Right lobe of liver (tissue), 6 donors: ENCODE data around the gene DNAH17. TPM values are rescaled to one million over a fixed set of nuclear protein-coding genes. Genes with fewer than 3 reads are reported as not detected.

Experiments used
- ATAC-seq, 4 donors: fragments of 200-7000 bp; cut with Tn5 transposase; one replicate each; pipeline ENCODE4 v1.9.1; 2020; ENCODE audit warnings: mild to moderate bottlenecking in 4 of 4, moderate library complexity in 4 of 4
- DNase-seq, 3 donors: peaks; one replicate each; pipeline ENCODE4 v3.0.0-alpha.2; 2020
- H3K27ac ChIP-seq, 3 donors: fragments of 200-600 bp; one replicate each; pipeline ENCODE4 v1.8.0; 2022
- H3K27me3 ChIP-seq, 2 donors: fragments of 200-600 bp; one replicate each; pipeline ENCODE4 v1.8.0; 2022
- H3K36me3 ChIP-seq, 4 donors: fragments of 200-600 bp; sonication (generic) in 1 of 4; one replicate each; pipeline versions ENCODE4 v1.5.1 to v1.8.0; 2017 to 2022; ENCODE audit warnings: control low read depth in 1 of 4
- H3K4me1 ChIP-seq, 4 donors: fragments of 200-600 bp; sonication (generic) in 1 of 4; one replicate each; pipeline versions ENCODE4 v1.5.1 to v1.8.0; 2017 to 2022; ENCODE audit warnings: control low read depth in 1 of 4
- H3K4me3 ChIP-seq, 3 donors: fragments of 200-600 bp; one replicate each; pipeline ENCODE4 v1.8.0; 2022
- H3K9me3 ChIP-seq, 4 donors: fragments of 200-600 bp; sonication (generic) in 1 of 4; one replicate each; pipeline versions ENCODE4 v1.5.1 to v1.8.0; 2017 to 2022; ENCODE audit warnings: control low read depth in 1 of 4
- POLR2A ChIP-seq: fragments of 450-650 bp; IDR thresholded peaks from one replicate; pipeline ENCODE4 v1.6.1; 2017; ENCODE audit warnings: antibody characterized with exemption, mild to moderate bottlenecking
- WGBS: methylation state at CpG from one replicate; pipeline ENCODE4 v1.1.6; 2018; ENCODE audit warnings: low coverage, low lambda C conversion rate; ENCODE audit not compliant: insufficient coverage; ENCODE audit errors: missing lambda C conversion rate; 5-methylcytosine and 5-hydroxymethylcytosine counted together
- intact Hi-C, 2 donors: fragments of 100-400 bp; cut with DNase I; formaldehyde crosslinking; loops; one replicate each; pipeline versions ENCODE4 v1.11.2 to v1.14.1; 2022
- total RNA-seq, 6 experiments: library from RNA; depleted of rRNA in 2 of 6; stranded (reverse); fragments of >200 nt in 2 of 6; fragmentation: NEBNext Ultra II Directional in 3 of 6; extraction: Animal tissue kit (Norgen Biotek cat#: 25700) in 3 of 6; gene quantifications; one replicate each; pipeline versions ENCODE4 v1.1.0 to v1.2.4, GENCODE V29; 2016 to 2023
- TF ChIP-seq, protein P1 (sequence below), 4 donors: fragments of 200-600 bp in 3 of 4; fragments of 450-650 bp in 1 of 4; IDR thresholded peaks; one replicate each; pipeline versions ENCODE4 v1.5.1 to v1.8.0; 2016 to 2022; ENCODE audit warnings: antibody characterized with exemption in 4 of 4, mild to moderate bottlenecking in 2 of 4
- donor health status: DM: no; HTN: yes; CAD: no.
- donor health status: DM: no; HTN: no; CAD: no.
- donor health status: DM: no; HTN: no; CAD: no.
- donor health status: DM: no; HTN: yes; CAD: no.
- donor health status: DM: no; HTN: yes; CAD: no.

Gene DNAH17
- total RNA-seq, 6 experiments from 2014 or later, result 0.04 TPM; not detected in 5

DNA sequence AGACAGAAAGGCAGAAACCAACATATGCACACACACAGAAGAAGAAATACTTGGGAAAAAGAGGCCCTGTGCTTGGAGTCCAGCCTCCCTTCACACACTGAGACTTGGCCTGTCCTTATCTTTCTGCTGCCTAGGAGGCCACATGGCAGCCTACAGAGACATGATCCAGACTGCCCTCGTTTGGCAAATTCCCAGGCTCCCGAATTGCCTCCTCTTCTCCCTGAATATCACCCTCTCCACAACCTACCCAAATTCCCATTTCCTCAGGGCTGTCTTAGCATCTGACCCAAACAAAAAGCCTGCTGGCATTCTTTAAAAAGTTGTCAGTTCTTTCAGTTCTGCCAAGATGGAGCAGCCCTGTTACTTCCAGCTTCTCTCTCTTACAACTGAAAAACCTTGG, 59.8 kb downstream of the DNAH17 start:
- intact Hi-C loops, result no loop called here
- DNase-seq (no peak), ATAC-seq (no peak)
- TF ChIP-seq POLR2A, result no peak
- TF ChIP-seq, protein P1, sequence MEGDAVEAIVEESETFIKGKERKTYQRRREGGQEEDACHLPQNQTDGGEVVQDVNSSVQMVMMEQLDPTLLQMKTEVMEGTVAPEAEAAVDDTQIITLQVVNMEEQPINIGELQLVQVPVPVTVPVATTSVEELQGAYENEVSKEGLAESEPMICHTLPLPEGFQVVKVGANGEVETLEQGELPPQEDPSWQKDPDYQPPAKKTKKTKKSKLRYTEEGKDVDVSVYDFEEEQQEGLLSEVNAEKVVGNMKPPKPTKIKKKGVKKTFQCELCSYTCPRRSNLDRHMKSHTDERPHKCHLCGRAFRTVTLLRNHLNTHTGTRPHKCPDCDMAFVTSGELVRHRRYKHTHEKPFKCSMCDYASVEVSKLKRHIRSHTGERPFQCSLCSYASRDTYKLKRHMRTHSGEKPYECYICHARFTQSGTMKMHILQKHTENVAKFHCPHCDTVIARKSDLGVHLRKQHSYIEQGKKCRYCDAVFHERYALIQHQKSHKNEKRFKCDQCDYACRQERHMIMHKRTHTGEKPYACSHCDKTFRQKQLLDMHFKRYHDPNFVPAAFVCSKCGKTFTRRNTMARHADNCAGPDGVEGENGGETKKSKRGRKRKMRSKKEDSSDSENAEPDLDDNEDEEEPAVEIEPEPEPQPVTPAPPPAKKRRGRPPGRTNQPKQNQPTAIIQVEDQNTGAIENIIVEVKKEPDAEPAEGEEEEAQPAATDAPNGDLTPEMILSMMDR (IDR thresholded peaks at IDR 0.05), result no peak
- WGBS, result 73% methylated on average over 2 of the region's 2 CpGs
- H3K27me3 ChIP-seq, result no peaks in the 10 kb centered on the region
- H3K4me1 ChIP-seq, result no peaks in the 10 kb centered on the region
- no peaks in the 10 kb centered on the region for H3K36me3 ChIP-seq
- H3K9me3 ChIP-seq, result no peaks in the 10 kb centered on the region
- no peak overlapping the region for H3K4me3 ChIP-seq
- H3K27ac ChIP-seq, result no peak overlapping the region

DNA sequence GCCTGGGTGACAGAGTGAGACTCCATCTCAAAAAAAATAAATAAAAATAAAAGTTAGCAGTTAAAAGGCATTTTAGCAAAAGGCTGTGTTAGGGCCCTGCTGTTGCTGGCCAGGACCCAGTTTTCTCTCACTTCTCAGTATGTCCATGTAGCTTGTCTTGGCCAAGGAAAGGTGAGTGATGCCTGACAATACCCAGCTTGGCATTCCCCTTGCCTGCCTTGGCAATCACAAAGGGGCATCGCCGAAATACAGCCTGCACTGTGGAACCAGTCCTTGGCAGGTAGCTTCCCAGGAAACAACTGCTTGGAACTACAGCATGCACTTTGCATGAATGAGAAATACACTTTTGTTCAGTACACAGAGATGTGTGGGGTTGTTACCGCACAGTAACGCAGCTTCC, 61.7 kb downstream of the DNAH17 start:
- WGBS, result no CpG with 5 or more reads among the region's 4 CpGs
- Histone ChIP-seq H3K4me3 (no peak overlapping the region), H3K9me3 (no peaks in the 10 kb centered on the region), H3K27ac (no peak overlapping the region), H3K4me1 (no peaks in the 10 kb centered on the region), H3K27me3 (no peaks in the 10 kb centered on the region), H3K36me3 (no peaks in the 10 kb centered on the region)
- TF ChIP-seq POLR2A, result no peak
- TF ChIP-seq, protein P1 (IDR thresholded peaks at IDR 0.05), result no peak
- no peak for ATAC-seq
- DNase-seq, result no peak
- intact Hi-C loops, result no loop called here

DNA sequence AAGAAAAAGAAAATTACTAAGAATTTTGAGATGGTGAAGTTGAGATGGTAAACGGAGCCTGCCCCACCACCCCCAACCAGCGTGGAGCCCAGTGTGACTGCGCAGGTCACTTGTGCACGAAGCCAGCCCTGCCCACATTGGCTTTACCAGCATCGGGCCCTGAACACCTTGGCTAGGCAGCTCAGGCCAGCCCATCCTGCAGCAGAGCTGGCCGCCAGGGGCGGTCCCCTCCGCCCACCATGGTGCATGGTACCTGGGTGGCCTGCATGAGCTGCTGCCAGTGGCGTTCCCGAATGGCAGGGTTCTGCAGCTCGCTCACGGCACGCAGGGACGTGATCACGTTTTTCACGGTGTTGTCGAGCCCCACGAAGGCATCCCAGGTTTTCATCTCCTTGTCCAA, 62.7 kb downstream of the DNAH17 start:
- TF ChIP-seq, protein P1 (IDR thresholded peaks at IDR 0.05), result no peak
- TF ChIP-seq POLR2A, result no peak
- ATAC-seq (no peak), DNase-seq (peak in 1 of 3 donors; percentile 53)
- Histone ChIP-seq H3K4me1 (no peaks in the 10 kb centered on the region), H3K9me3 (no peaks in the 10 kb centered on the region), H3K27ac (no peak overlapping the region), H3K27me3 (no peaks in the 10 kb centered on the region), H3K36me3 (no peaks in the 10 kb centered on the region), H3K4me3 (no peak overlapping the region)
- WGBS, result 86% methylated on average over 7 of the region's 18 CpGs
- intact Hi-C loops, result no loop called here

DNA sequence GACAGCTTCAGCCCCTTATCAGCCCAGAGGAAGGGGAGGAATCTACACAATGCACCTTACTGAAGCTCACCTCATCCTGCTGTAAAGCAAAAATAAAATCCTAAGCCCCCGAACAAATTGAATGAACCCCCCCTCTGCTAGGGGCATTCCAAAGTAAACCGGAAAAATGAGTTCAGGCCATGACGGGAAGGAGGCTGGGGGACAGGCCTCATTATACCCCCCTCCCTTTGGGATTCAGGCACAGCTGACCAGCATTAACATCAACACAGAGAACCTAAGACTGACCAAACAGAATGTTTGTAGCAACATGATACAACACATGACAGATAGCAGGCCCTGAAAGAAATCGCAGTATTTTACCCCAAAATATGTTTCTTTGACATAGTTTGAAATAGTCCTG, 64.2 kb downstream of the DNAH17 start:
- Histone ChIP-seq H3K36me3 (no peaks in the 10 kb centered on the region), H3K27ac (no peak overlapping the region), H3K27me3 (no peaks in the 10 kb centered on the region), H3K9me3 (no peaks in the 10 kb centered on the region), H3K4me3 (no peak overlapping the region), H3K4me1 (no peaks in the 10 kb centered on the region)
- ATAC-seq, result no peak
- DNase-seq, result peak in 1 of 3 donors; percentile 5
- WGBS, result 47% methylated on average over 4 of the region's 4 CpGs
- intact Hi-C loops, result no loop called here
- TF ChIP-seq, protein P1 (IDR thresholded peaks at IDR 0.05), result no peak
- no peak for TF ChIP-seq POLR2A
